Activated CD8-positive, alpha-beta memory T cell treated with anti-CD3 and anti-CD28 coated beads, Interleukin-2, amount 10 ng/mL, durations not matched to agents 7 days and 5 days (primary cell): ENCODE data around the gene AK9. TPM values are rescaled to one million over a fixed set of nuclear protein-coding genes. Genes with fewer than 3 reads are reported as not detected.

Source experiments
- ATAC-seq: fragments of 150-1000 bp; cut with Tn5 transposase; one replicate; pipeline ENCODE4 v1.10.0; 2021; ENCODE audit warnings: moderate library complexity
- CTCF ChIA-PET: fragments of 350-600 bp; sonication (Branson Sonifier 250); formaldehyde crosslinking; loops from one replicate; lab custom pipeline; 2021; ENCODE audit warnings: antibody characterized with exemption; lab: Charles Lee
- DNase-seq: peaks from one replicate; pipeline ENCODE4 v3.0.0-alpha.2; 2020
- H3K27ac Mint-ChIP-seq: one replicate; pipeline ENCODE4 v1.8.0; 2021; ENCODE audit warnings: mild to moderate bottlenecking, mixed read lengths
- H3K27me3 Mint-ChIP-seq: one replicate; pipeline ENCODE4 v1.8.0; 2021; ENCODE audit warnings: mixed read lengths
- H3K36me3 Mint-ChIP-seq: one replicate; pipeline ENCODE4 v1.8.0; 2021; ENCODE audit warnings: mild to moderate bottlenecking, mixed read lengths
- H3K4me1 Mint-ChIP-seq: one replicate; pipeline ENCODE4 v1.8.0; 2021; ENCODE audit warnings: mixed read lengths
- H3K4me3 Mint-ChIP-seq: one replicate; pipeline ENCODE4 v1.8.0; 2021; ENCODE audit warnings: mild to moderate bottlenecking, moderate library complexity, mixed read lengths
- H3K9me3 Mint-ChIP-seq: one replicate; pipeline ENCODE4 v1.8.0; 2022; ENCODE audit warnings: low read depth, mixed read lengths
- total RNA-seq, 2 experiments: library from RNA; stranded (reverse); gene quantifications; one replicate each; pipeline ENCODE4 v1.2.3, GENCODE V29; 2021

The AK9 gene
- total RNA-seq, 2 experiments from 2014 or later = 4.4 to 6.2 TPM

- DNase-seq (no peak), ATAC-seq (no peak)
- CTCF ChIA-PET = interaction anchor here (0.7 to 1.6 kb wide), 2 partner anchors 23 to 543 kb away, joined by 3 to 4 read pairs; no protein-coding TSS in a partner anchor
- H3K4me3 Mint-ChIP-seq = no peak overlapping the region
- peaks cover 23% of the 10 kb centered on the region for H3K4me1 Mint-ChIP-seq
- H3K27ac Mint-ChIP-seq = no peak overlapping the region
- H3K9me3 Mint-ChIP-seq = no peaks in the 10 kb centered on the region
- H3K36me3 Mint-ChIP-seq = no peaks in the 10 kb centered on the region
- H3K27me3 Mint-ChIP-seq = peaks cover 4% of the 10 kb centered on the region
Measured at GRCh38 chr6:109496036-109496772, 194.8 kb downstream of the AK9 start.

GRCh38 chr6:109493865-109494264, 197.1 kb downstream of the AK9 start:
- H3K9me3 Mint-ChIP-seq = no peaks in the 10 kb centered on the region
- H3K27me3 Mint-ChIP-seq = peaks cover 3% of the 10 kb centered on the region
- H3K27ac Mint-ChIP-seq = no peak overlapping the region
- H3K36me3 Mint-ChIP-seq = no peaks in the 10 kb centered on the region
- DNase-seq = no peak
- ATAC-seq = no peak
- CTCF ChIA-PET = no interaction called here
- H3K4me1 Mint-ChIP-seq = peaks cover 37% of the 10 kb centered on the region
- H3K4me3 Mint-ChIP-seq = no peak overlapping the region

GRCh38 chr6:109491207-109491938, 199.6 kb downstream of the AK9 start:
- CTCF ChIA-PET = interaction anchor here (0.8 to 3.4 kb wide), 13 partner anchors 10 to 548 kb away, joined by 3 to 17 read pairs (median 4); partner anchors contain the start of genes MICAL1 and ZBTB24
- ATAC-seq = peak; percentile 99
- peak; percentile 70 for DNase-seq
- peak overlapping the region; percentile 91 for H3K27ac Mint-ChIP-seq
- H3K9me3 Mint-ChIP-seq = no peaks in the 10 kb centered on the region
- H3K4me3 Mint-ChIP-seq = peak overlapping the region; percentile 57
- H3K4me1 Mint-ChIP-seq = peaks cover 34% of the 10 kb centered on the region
- H3K27me3 Mint-ChIP-seq = peaks cover 5% of the 10 kb centered on the region
- H3K36me3 Mint-ChIP-seq = no peaks in the 10 kb centered on the region

- Mint-ChIP-seq H3K9me3 (no peaks in the 10 kb centered on the region), H3K36me3 (no peaks in the 10 kb centered on the region), H3K4me3 (peak overlapping the region; percentile 57), H3K27ac (peak overlapping the region; percentile 91), H3K4me1 (peaks cover 31% of the 10 kb centered on the region), H3K27me3 (peaks cover 5% of the 10 kb centered on the region)
- DNase-seq = no peak
- CTCF ChIA-PET = interaction anchor here (0.8 to 3.4 kb wide), 9 partner anchors 9 to 549 kb away, joined by 3 to 17 read pairs (median 6); partner anchors contain the start of genes MICAL1 and ZBTB24
- ATAC-seq = no peak
Measured at GRCh38 chr6:109490713-109491112, 200.3 kb downstream of the AK9 start.

DNA sequence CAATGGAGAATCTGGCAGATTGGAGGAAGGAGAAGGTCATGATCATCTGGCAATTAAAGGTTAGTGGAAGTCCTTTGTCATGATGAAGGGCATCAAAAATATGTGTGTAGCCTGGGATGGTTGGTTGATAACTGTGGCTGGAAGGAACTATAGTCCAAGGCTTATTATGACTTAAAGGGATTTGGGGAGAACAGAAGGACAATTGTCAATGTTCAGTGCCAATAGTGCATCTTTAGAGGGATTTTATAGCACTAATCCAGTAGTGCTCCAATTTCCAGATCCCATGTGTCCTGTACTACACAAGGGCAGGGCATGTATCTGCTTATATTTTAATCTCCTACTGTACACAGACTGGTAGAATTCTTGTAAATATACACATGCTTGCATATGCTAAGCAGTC, 203.0 kb downstream of the AK9 start:
- no peak for DNase-seq
- H3K9me3 Mint-ChIP-seq = no peaks in the 10 kb centered on the region
- no peak overlapping the region for H3K4me3 Mint-ChIP-seq
- peaks cover 32% of the 10 kb centered on the region for H3K4me1 Mint-ChIP-seq
- ATAC-seq = no peak
- no peak overlapping the region for H3K27ac Mint-ChIP-seq
- CTCF ChIA-PET = no interaction called here
- peaks cover 8% of the 10 kb centered on the region for H3K27me3 Mint-ChIP-seq
- H3K36me3 Mint-ChIP-seq = no peaks in the 10 kb centered on the region

DNA sequence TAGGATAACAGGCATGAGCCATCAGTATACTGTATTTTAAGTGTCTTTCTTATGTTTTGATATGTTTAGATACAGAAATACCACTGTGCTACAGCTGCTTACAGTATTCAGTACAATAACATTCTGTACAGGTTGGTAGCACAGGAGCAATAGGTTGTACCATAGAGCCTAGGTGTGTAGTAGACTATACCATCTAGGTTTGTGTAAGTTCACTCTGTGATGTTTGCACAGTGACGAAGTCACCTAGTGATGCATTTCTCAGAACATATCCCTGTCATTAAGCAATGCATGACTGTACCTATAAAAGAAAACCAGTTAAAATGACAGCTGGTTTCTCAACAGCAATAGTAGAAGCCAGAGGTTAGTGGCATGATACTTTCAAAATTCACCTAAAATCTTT, 204.9 kb downstream of the AK9 start:
- H3K27ac Mint-ChIP-seq = no peak overlapping the region
- H3K9me3 Mint-ChIP-seq = no peaks in the 10 kb centered on the region
- DNase-seq (no peak), ATAC-seq (no peak)
- CTCF ChIA-PET = no interaction called here
- H3K27me3 Mint-ChIP-seq = peaks cover 8% of the 10 kb centered on the region
- no peak overlapping the region for H3K4me3 Mint-ChIP-seq
- peaks cover 30% of the 10 kb centered on the region for H3K4me1 Mint-ChIP-seq
- peaks cover 12% of the 10 kb centered on the region for H3K36me3 Mint-ChIP-seq

DNA sequence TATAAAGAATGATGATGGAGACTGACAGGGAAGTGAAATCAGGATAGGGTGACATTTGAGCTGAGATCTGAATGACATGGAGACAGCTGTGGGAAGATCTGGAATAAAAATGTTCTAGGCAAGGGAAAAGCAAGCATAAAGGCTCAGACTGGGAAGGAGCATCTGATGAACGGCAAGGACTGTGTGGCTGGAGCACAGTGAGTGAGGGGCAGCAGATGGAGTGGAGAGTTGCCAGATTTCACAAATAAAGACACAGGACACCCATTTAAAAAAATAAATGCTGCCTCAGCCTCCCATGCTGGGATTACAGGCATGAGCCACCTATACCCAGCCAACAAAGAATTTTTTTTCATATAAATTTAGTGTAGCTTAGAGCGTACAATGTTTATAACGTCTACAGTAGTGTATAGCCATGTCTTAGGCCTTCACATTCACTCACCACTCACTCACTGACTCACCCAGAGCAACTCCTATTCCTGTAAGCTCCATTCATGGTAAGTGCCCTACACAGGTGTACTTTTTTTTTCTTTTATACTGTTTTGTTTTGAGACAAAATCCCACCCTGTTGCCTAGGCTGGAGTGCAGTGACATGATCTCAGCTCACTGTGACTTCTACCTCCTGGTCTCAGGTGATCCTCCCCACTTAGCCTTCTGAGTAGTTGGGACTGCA, 205.6 kb downstream of the AK9 start:
- Mint-ChIP-seq H3K27ac (no peak overlapping the region), H3K4me1 (peaks cover 31% of the 10 kb centered on the region), H3K27me3 (peaks cover 8% of the 10 kb centered on the region), H3K4me3 (no peak overlapping the region), H3K9me3 (no peaks in the 10 kb centered on the region), H3K36me3 (peaks cover 17% of the 10 kb centered on the region)
- CTCF ChIA-PET = no interaction called here
- ATAC-seq (no peak), DNase-seq (no peak)

DNA sequence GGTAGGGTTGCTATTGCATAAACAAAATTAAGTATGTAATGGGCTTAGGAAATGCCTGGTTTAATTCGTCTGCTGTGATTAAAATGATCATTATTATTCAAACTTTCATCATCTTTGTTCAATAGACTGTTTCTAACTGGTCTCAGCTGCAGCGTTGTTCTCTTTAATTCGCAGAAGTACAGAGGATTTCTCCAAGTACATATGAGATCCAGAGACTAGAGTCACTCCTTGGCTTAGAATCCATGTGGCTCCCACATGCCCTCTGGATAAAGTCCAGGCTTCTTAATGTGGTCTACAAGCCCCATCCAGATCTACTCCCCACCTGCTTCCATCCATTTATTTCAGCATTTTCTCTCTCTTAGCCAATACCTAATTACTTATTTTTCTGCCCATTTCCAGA, 206.9 kb downstream of the AK9 start:
- ATAC-seq (no peak), DNase-seq (no peak)
- CTCF ChIA-PET = no interaction called here
- H3K27ac Mint-ChIP-seq = peak overlapping the region; percentile 69
- peak overlapping the region; percentile 71 for H3K4me3 Mint-ChIP-seq
- peaks cover 25% of the 10 kb centered on the region for H3K36me3 Mint-ChIP-seq
- peaks cover 34% of the 10 kb centered on the region for H3K4me1 Mint-ChIP-seq
- no peaks in the 10 kb centered on the region for H3K9me3 Mint-ChIP-seq
- peaks cover 8% of the 10 kb centered on the region for H3K27me3 Mint-ChIP-seq

GRCh38 chr6:109483735-109484057, 207.3 kb downstream of the AK9 start:
- peak overlapping the region; percentile 71 for H3K4me3 Mint-ChIP-seq
- DNase-seq (no peak), ATAC-seq (no peak)
- peaks cover 8% of the 10 kb centered on the region for H3K27me3 Mint-ChIP-seq
- CTCF ChIA-PET = interaction anchor here (1.5 to 1.8 kb wide), 2 partner anchors 11 to 556 kb away, joined by 3 to 6 read pairs; no protein-coding TSS in a partner anchor
- peaks cover 30% of the 10 kb centered on the region for H3K36me3 Mint-ChIP-seq
- H3K27ac Mint-ChIP-seq = peak overlapping the region; percentile 69
- H3K4me1 Mint-ChIP-seq = peaks cover 39% of the 10 kb centered on the region
- H3K9me3 Mint-ChIP-seq = no peaks in the 10 kb centered on the region

DNA sequence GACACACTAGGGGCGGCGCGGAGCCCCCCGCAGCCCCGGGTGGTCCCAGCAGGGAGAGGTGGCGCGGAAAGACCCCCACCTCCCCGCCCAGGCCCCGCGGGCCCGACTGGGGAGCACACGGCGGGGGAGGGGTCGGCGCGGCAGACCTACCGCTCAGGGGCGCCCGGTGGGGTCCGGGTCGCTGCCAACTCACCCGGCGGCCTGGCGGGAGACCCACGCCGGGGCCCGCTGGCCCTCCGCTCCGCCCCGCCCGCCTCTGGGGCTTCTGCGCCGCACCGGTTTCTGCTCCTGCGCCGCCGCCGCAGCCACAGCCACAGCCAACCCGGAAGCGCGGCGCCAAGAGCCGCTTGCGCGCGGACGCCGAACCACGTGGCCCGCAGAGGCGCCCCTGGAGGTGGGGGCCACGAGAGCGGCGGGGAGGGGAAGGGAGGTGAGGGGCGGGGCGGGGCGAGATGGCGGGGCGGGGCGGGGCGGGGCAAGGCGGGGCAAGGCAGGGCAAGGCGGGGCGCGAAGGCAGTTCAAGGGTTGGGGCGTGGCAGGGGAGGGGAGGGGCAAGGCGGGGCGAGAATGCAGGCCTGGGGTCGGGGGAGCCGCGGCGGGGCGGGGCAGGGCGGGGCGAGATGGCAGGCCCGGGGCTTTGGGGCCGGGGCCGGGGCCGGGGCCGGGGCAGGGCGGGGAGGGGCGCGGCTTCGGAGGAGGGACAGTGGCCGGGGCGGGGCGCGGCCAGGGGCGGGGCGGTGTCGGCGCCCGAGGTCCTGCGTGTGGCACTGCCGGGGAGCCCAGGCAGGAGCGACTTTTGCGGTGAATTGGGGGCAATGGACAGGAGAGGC, 207.9 kb downstream of the AK9 start, which contains the start of gene ZBTB24:
ZBTB24 (minus strand) TSS at position 315 of the 830 bp plus-strand sequence. CDS start 1,193 bp downstream, outside the sequence.
- CTCF ChIA-PET = interaction anchor here (1.4 to 2.7 kb wide), 6 partner anchors 9 to 556 kb away, joined by 3 to 17 read pairs (median 6); no protein-coding TSS in a partner anchor
- Mint-ChIP-seq H3K9me3 (no peaks in the 10 kb centered on the region), H3K4me3 (peak within 1 kb of the TSS; percentile 98), H3K4me1 (peaks cover 44% of the 10 kb centered on the region), H3K27ac (peak within 1 kb of the TSS; percentile 92), H3K27me3 (peaks cover 8% of the 10 kb centered on the region), H3K36me3 (peaks cover 35% of the 10 kb centered on the region)
- peak; percentile 90 for DNase-seq
- ATAC-seq = peak; percentile 85

- H3K27ac Mint-ChIP-seq = peak overlapping the region; percentile 92
- H3K4me1 Mint-ChIP-seq = peaks cover 63% of the 10 kb centered on the region
- CTCF ChIA-PET = interaction anchor here (1.1 to 2.7 kb wide), 6 partner anchors 9 to 28 kb away, joined by 3 to 17 read pairs (median 6); partner anchors contain the start of gene MICAL1
- no peak for ATAC-seq
- peaks cover 3% of the 10 kb centered on the region for H3K27me3 Mint-ChIP-seq
- no peak for DNase-seq
- peak overlapping the region; percentile 98 for H3K4me3 Mint-ChIP-seq
- H3K36me3 Mint-ChIP-seq = peaks cover 50% of the 10 kb centered on the region
- no peaks in the 10 kb centered on the region for H3K9me3 Mint-ChIP-seq
Measured at GRCh38 chr6:109480993-109481480, 210.0 kb downstream of the AK9 start.
